CD4-positive, alpha-beta T cell treated with Interleukin-15 for 1 hour (primary cell): Measurements from ENCODE around the gene GPC6.
"Not testable (repeated sequence)": the region's sequence is repeated elsewhere in the genome, so short reads cannot be mapped to it uniquely, and the experiment has no call there.

Experiments
- DNase-seq: peaks from one replicate; pipeline ENCODE4 v3.0.0-alpha.2; 2020

Gene GPC6

DNA sequence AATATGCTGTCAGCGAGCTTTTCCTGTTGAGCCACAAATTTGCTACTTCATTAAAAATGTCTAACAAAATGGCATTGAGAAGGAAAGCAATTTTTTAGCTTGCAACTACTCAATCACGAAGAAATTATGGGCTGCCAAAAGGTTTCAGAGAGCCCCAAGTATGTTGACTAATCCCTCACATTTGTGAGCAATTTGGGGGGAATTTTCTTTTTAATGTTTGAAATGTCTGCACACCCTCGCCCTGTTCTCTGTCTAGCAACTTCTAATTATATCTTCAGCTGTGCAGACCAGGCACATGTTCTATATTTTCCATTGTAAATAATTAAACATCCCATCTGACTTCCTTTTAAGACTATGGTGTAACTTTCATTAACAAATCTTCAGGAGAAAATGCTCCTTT, 1060.0 kb downstream of the GPC6 start:
- no peak for DNase-seq

DNA sequence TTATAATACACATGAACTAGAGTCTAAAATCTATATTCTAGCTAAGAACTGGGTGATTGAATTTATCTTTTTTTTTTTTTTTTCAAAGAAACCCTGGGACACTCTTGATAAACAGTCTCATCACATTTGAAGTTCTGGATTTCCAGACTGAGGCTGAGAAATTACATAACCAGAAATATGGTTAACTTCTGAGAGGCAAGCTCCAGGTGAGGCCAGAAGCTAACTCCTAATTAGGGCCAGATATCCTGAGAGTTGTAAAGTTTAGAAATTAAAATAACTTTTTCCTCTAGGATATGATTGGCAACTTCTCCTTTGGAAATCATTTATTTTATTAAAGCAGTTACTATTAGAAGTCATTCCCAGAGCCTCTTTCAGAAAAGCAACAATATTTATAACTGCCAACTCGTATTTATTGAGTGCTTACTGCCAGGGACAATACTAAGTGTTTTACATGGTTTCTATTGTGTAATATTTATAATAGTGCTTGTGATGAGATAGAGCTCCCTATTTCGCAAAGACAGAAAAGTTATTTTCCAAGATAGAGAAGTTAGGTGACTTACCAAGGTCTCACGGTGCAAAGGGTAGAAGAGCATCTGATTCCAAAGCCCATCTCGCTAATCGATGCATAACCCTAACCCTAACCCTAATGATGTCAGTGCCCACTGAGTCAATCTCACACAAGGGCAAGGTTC, 1065.2 kb downstream of the GPC6 start:
- DNase-seq, result no peak

DNA sequence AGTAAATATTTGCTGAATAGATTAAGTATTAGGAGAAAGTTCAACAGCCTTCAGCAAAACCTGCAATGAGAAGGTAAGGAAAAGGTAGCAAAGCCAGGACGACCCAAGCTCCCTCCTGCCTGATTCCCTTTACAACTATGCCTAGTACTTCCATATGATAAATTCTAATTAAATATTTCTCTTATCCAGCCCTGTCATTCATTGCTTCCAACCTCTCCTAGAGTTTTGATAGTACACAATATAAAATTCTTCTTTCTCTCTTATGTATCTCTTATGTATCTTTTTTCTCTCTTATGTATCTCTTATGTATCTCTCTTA, 1065.7 kb downstream of the GPC6 start:
- DNase-seq, result no peak

DNA sequence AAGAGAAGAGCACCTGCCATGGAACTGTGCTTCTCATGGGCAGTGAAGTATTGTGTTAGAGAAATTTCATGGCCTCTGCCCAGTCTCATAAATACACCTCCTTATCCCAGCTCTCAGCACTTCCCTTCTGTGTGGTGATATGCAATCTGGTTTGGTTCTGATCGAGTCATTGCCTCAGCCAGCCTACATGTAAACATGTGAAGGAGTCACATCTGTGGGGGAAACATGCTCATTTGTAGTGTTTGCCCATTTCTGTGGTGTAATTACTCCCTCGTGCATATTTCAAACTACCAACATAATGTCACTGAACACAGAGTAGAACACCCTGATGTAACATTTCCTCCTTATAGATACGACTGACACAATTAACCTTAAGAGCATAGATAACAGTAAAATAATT, 1069.9 kb downstream of the GPC6 start:
- no peak for DNase-seq

DNA sequence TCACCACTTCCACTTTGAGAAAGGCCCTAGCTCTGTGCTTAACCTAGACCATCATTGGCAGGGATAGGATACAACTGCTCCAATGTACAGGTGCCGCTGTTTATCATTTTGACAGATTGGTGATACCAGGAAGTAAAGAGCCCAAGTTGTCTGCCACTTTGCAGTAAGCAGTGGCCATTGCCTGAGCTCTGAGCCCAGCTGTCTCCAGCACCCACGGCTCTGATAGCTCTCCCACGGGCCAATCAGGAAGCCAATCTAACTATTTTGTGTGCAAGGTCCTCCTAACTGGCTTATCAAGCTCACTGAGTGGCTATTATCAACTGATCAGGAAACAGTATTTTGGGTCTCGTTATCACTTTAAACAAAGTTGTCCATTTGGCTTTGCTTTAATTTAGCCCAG, 1071.7 kb downstream of the GPC6 start:
- no peak for DNase-seq

DNA sequence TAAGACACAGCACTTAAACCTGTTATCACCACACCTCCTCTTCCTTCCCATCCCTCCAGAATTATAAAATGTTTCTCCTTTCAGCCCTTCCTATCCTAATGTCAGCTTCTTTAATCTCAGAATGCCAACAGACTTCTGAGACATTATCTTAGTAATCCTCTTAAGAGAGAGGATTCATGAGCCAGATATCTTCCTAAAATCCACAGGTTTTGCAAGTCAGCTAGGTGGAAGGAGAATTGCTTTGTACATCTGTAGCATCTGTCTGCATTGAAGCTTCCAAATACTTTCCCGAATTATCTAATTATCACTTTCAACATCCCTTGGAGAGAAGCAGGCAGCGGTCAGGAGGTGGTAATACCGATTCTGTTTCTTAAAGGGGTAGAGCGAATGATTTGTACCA, 1073.8 kb downstream of the GPC6 start:
- no peak for DNase-seq

DNA sequence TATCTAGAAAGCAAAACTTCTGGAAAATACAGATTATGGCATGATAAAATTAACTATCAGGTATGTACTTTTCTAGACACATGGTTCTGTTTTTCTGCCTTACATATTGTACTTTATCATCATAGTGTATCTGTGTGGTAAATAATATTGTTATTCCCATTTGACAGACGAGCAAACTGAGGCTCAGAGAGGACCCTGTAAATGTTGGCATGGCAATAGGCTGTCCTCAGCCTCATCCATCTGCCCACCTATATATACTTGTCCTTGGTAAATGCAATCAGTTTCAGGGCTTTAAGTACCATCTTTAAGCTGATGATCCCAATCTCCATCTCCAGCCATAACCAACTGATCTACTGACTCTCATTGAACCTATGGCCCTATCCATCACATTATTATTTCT, 1074.9 kb downstream of the GPC6 start:
- DNase-seq, result no peak

DNA sequence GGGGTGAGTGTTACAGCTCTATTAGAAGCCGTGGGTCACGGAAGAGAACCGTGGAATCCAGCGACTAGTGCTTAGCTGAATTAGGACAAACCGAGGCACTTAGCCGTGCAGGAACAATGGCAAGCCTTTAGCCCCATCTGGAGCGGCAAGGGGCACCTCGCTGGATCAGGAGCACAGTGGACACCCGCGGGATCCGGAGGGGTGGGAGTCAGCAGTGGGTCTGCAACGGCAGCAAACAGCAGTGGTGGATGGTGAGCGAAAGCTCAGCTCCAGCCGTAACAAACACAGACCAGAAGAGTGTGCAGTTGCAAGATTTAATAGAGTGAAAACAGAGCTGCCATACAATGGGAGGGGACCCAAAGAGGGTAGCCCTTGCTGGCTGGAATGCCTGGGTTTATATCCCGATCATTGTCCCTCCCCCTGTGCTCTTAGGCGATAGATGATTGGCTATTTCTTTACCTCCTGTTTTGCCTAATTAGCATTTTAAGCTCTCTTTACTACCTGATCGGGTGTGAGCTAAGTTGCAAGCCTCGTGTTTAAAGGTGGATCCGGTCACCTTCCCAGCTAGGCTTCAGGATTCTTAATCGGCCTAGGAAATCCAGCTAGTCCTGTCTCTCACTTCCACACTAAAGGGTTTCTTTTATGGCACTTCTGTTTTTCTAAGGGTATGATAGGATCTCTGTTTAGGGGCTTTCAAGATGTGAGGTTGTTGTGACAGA, 1076.4 kb downstream of the GPC6 start:
- not testable (repeated sequence) for DNase-seq

DNA sequence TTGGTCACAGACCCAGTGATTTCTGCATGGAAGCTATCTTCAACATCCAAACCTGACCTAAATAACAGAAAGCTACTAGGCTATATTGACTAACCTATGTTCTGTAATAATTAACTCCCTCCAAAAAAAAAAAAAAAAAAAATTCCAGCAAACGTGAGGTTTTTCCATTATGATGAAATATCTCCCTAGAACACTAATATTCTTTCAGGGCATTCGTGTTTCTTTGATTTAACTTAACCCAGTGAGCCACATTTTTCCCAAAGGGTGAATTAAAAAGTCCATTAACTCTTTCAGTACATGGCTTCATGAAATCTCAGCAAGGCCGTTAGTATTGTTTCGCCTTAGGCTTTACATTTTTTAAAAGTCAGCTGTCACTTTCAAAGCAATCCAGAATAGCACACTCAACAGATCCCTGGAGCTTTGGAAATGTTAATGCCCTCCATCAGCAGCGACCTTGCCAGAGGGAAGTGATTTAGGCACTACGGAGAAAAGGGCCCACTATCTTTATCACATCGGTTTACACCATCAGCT, 1077.1 kb downstream of the GPC6 start:
- no peak for DNase-seq

DNA sequence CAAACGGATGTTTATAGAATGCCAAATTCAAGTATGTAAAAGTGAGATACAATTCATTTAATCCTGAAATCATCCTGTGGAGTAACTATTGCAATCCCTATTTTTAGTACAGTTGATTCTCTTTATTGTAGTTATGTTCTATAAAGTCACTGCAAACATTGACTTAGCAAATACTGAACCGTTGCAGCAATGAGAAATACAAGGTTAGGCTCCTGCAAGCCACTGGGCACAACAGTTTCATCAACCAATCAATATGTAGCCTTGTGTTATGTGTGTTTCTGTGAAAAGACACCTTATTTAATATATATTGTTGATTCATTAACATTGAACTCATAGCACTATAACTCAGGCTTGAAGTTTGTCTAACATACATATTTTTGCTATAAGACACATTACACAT, 1078.4 kb downstream of the GPC6 start:
- DNase-seq, result no peak

DNA sequence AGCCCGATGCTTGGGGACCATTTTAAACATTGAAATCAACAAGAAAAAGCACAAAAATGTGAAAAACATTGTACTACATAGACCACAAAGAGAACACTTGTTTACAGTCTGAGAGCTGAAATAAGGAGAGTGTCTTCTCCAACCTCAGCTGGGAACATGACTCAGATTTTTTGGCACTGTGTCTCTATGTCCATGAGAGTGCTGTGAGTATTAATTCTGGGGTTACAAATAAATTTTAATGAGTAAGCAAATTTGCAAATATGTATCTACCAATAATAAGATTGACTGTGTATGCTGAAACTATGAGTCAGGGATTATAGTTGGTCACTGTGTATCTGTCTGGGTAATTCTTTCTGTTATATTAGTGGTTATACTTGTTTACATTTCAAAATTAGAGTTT, 1078.9 kb downstream of the GPC6 start:
- DNase-seq, result no peak

DNA sequence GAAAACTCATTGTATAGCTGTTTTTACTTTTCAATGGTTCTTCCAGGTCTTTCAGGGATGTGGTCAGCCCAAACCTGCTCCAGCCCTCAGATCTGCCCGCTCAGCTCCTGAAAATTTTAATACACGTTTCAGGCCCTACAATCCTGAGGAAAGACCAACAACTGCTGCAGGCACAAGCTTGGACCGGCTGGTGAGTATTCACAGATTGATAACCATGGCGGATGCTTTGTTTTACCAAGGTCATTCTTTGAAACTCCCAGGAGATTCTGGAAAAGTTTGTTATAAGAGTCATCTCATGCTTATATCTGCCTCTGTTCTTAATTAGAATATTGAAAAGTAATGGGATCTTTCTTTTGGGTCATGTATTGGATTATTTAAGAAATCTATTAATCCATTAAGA, 1079.3 kb downstream of the GPC6 start:
- DNase-seq, result no peak

DNA sequence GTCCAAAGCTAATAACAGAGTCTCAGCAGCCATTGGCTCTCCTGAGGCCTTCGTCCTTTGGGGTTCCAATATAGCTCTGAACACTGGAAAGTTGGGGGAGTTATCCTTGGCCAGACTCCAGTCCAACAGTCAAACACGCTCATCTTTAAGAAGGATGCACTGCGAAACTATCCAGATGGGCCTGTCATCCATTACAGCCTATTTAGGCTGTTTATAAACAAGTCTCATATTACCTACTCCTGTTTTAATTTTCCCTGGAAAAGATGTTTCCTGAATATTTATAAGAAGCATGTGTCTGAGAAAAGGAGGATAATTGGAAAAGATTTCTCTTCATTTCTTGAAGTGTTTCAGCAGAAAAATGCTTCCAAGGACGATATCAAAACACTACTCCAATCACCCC, 1082.2 kb downstream of the GPC6 start:
- DNase-seq, result no peak

DNA sequence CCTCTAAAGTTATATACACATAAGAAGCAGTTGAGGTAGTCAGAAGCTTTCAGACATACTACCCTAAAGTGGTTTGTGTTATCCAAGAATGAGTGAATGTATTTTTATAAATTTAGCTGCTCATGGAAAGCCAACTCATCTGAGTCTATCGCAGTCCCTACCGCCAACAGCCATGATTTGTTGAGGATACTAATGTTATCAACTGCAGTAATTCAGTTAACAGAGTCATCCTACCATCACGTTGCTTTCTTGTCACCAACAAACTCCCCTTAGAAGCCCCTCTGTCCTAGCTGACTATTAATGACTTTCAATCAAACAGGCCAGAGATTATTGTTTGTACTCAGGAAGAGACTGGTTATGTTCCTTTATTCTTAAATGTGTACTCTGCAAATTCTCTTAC, 1083.0 kb downstream of the GPC6 start:
- no peak for DNase-seq

DNA sequence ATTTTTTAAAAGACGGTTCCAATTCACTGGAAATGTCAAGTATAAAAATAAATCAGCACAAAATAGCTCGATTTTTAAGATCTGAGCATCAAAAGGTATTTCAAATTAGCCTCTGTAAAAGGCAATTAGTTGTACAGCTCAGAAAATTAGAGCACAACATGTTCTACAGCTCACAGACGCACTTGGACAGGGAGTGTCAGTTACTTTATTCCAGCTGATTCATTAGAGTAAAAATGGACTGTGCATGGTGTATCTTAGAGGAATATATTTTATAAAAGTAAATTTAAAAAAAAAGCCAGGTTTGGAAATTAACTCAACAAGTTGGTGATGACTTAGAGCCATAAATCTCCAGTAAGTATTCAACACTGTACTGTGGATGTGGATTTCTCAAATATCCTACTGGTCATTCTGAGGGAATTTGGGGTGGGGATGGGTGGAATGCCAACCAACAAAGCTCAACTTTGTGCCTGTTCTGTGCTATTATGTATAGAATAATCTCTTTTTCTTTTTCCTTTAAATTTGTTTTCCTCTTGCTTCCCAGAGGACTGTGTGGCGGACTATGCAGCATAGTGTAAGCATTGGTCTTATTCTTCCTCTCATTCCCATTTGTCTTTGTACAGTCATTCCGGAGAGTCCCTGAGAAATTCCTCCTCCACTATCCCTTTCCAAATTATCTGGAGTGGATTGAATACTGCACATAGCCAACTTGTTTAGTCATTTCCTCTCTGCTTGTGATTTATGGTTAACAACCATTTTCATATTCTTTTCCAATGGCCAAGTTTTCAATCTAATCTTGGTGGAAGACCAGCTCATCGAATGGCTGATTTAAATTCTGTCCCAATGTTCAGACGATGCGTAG, 1083.6 kb downstream of the GPC6 start:
- DNase-seq, result no peak

DNA sequence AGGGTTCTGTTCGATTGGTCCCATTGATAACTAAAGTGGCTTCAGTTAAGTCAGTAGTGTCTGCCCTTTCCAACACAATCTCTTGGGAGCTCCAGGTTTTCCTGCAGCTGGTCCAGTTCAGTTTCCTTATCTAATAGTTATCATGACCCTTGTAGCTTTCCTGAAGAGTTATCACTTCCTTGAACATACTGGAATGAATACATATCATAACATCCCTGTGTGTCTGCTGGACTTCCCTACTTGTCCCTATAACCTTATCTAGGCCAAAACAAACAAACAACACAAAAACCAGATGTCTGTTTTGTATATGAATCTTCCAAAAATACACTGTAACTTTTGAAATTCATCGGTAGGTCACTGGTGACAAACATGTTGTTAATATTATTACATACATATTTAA, 1085.3 kb downstream of the GPC6 start:
- no peak for DNase-seq

DNA sequence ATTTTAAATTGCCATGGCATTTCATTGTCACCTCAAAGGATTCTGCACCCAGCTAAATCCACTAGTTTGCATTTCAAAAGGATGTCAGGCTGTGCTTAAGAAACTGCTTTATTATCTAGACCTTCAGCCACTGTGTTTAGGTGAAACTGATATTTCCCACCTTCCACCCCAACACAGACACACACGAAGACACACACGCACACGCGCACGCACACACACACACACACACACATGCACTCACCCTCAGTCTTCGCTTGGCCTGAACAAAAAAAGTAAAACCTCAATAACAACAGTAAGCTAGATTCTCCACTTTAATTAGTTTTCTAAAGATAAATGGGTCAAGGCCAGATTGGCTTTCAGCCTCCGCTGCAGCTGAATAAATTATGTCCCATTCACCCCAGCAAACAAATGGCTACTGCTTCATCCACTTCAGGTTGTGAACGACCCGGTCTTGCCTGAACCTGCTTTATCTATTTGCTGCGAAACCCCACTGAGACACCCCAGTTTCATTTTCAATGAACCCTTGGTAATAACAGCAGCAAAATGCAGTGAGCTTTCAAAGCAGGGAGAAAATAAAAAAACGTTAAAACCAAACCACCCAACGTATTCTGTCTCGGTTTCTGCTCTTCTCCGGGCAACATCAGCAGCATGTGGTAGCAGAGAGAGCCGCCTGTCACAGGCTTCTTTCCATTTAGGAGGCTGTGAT, 1086.1 kb downstream of the GPC6 start:
- no peak for DNase-seq

DNA sequence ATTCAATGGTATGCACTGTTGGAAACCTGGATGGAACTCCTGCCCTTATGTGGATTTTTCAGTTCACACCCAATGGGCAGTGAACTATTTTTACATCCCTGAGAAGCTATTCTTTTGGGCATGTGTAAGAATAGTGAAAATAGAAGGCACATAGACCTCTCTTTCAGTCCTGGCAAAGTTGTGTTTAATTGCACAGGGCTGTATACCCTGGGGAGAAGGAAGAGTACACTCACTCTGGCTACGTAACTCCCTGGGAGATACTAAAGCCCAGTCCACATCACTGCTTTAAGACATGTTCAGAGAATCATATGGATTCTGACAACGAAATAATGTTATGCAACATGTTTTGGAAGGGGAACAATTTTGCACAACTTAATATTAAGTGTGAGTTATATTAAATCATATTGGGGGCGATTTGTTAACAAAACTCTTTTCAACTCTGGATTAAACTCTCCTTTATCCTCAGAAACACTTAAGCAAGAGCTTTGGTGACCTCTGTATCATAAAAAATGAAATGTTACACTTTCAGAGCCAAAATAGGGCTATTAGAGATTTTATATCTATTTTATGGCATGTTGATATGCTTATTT, 1086.8 kb downstream of the GPC6 start:
- no peak for DNase-seq

DNA sequence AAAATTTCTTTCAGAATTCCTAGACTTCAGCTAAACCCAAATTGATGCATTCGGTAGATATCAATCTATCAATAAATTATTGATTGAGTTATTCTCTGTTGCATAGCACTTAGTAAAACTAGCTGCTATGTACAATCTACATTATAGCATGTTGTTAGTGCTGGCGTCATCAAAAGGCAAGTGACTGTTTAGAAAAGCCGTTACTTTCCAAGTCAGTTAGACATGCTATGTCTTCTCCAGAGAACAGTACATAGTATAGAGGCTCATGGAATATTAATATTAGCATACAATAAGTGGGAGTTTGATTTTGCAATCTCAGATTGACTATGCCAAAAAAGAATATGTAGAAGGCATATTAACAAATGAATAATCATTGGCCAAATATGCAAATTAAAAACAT, 1087.3 kb downstream of the GPC6 start:
- DNase-seq, result no peak

DNA sequence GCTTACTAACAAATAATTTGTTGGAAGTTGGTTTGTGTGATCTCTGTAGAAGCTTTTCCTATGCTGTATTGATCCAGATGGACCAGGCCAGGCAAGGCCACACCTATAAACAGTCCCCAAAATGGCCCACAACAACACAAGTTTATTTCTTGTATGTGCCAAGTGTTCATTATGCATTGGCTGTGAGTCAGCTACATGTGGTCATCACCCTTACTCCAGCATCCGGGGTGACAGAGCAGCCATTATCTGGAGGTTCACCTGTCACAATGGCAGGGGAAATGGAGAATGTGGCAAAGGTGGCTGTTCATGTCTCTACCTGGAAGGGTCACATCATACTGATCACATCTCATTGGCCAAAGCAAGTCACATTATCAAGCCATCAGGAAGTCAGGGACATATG, 1088.6 kb downstream of the GPC6 start:
- no peak for DNase-seq

DNA sequence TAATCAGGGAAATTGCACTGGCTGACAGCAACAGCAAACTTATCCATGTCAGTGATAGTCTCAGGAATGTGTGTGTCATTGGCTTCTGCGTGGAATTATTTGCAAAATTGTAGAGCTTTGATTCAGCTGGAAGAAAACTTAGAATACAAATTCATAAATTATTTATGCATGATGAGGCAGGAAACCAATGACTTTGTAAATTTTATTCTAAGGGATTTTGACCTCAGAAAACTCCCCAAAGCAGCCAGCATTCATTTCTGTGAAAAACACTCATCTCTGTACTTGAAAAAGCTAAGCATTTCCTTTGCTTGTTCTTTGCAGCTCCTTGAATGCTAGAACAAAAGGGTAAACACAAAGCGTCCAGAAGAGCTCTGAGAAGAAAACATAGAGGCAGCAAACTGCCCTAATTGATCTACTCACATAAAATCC, 1090.5 kb downstream of the GPC6 start:
- DNase-seq, result no peak

DNA sequence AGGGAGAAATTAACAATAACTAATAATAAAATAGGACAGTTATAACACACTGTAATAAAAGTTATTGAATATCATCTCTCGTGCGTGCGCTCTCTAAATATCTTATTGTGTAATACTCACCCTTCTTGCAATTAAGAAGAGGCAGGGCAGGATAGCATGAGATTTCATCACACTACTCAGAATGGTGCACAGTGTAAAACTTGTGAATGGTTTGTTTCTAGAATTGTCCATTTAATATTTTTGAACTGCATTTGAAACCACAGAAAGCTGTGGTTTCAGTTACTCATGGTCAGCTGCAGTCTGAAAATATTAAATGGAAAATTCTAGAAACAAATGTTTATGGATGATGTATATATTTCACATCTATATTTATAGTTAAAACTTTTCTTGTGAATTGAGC, 1091.8 kb downstream of the GPC6 start:
- DNase-seq, result no peak

DNA sequence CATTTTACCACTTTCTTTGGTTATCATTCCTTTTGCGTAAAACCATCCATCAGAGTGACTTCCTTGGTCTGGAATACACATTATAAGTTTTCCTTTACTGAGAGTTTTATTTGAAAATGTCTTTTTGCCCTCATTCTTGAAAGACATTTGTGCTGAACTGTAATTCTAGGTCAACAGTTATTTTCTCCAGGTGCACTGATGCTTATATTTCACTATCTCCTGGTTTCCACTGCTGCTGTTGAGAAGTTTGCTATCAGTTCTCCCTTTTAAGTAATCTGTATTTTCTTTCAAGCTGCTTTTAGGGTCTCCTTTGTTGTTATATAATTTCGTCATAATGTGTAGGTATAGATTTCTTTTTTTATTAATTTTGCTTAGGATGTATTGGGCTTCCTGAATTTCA, 1092.9 kb downstream of the GPC6 start:
- no peak for DNase-seq
